Measurements from ENCODE around the gene SNX24. TPM values are rescaled to one million over a fixed set of nuclear protein-coding genes. Genes with fewer than 3 reads are reported as not detected.

SNX24 gene
- total and polyA plus RNA-seq, 2 of the 4 experiments (the other 2 are of a cell fraction) = 13.8 to 15.0 TPM

DNA sequence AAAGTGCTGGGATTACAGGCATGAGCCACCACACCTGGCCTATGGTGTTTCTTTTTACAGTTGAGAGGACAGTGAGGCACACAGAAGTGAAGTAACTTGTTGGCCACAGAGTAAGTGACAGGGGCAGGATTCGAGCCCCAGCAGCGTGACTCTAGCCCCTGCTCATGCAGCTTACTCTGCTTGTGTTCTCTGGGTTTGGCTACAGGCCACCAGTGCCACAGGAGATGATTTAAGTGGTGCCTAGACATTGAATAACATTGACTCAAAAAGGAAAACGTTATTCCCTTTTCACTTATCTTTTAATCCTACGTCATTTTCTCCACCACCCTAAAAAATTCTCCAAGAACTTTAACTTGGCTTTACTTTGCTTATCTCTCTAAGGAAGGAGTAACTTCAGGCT lies 61.4 kb downstream of the SNX24 start:
- ChIA-PET CTCF (no interaction called here), POLR2A (ENCODE audit: unreplicated experiment) (no interaction called here)
- H2AFZ ChIP-seq (replicated peaks; ENCODE audit: low read length, poor library complexity) = no peak overlapping the region
- H3K4ac ChIP-seq (ENCODE audit: low read depth, low read length) = no peak overlapping the region
- H3K36me3 ChIP-seq (ENCODE audit: control insufficient read depth, insufficient read depth, low read length) = no peaks in the 10 kb centered on the region
- no peak overlapping the region for H3K56ac ChIP-seq (ENCODE audit: extremely low read depth, insufficient read depth, low read length)
- H2AK5ac ChIP-seq (ENCODE audit: low read depth, low read length) = peak overlapping the region; percentile 39; the same call in 1 of the 2 replicates
- H3K23ac ChIP-seq (ENCODE audit: low read depth, low read length) = no peak overlapping the region
- no peak overlapping the region for H2BK5ac ChIP-seq (ENCODE audit: low read depth, low read length, poor library complexity, severe bottlenecking)
- H3K4me1 ChIP-seq (ENCODE audit: control insufficient read depth, insufficient read depth, low read length) = peaks cover 2% of the 10 kb centered on the region; the same call in 1 of the 2 replicates
- BruUV-seq (replicated peaks) = no TSS peak
- H2BK120ac ChIP-seq (ENCODE audit: low read depth, low read length) = no peak overlapping the region
- H4K91ac ChIP-seq (ENCODE audit: insufficient read depth, low read depth, low read length) = no peak overlapping the region
- H2BK20ac ChIP-seq (ENCODE audit: low read depth, low read length) = no peak overlapping the region
- H4K20me1 ChIP-seq (ENCODE audit: insufficient read depth, low read length) = peaks cover 18% of the 10 kb centered on the region; the same call in 1 of the 2 replicates
- no peak overlapping the region for H2BK15ac ChIP-seq (ENCODE audit: low read depth, low read length)
- H3K18ac ChIP-seq (ENCODE audit: low read depth, low read length) = no peak overlapping the region
- DNase-seq = peak; percentile 22
- H3K4me3 ChIP-seq (ENCODE audit: insufficient read depth, low read depth, low read length) = no peak overlapping the region
- H3K9ac ChIP-seq (ENCODE audit: low read depth, low read length) = no peak overlapping the region
- H3K9me3 ChIP-seq (ENCODE audit: control insufficient read depth, insufficient read depth, low read length) = no peaks in the 10 kb centered on the region
- H3K27ac ChIP-seq (ENCODE audit: insufficient read depth, low read length) = no peak overlapping the region
- no peak overlapping the region for H2AK9ac ChIP-seq (replicated peaks; ENCODE audit: low read depth, low read length, poor library complexity)
- H3K9me1 ChIP-seq (ENCODE audit: insufficient read depth, low read length) = peaks cover 14% of the 10 kb centered on the region; the same call in 1 of the 2 replicates
- dilution Hi-C loops (cut with HindIII; ENCODE audit: low sequenced_read_pairs, unreplicated experiment) = no loop called here
- no peak overlapping the region for H4K8ac ChIP-seq (ENCODE audit: low read depth in 2 of 2, low read length in 2 of 2)
- H3K14ac ChIP-seq (replicated peaks; ENCODE audit: low read depth, low read length) = no peak overlapping the region
- no peak overlapping the region for H4K5ac ChIP-seq (ENCODE audit: low read depth, low read length)
- intact Hi-C loops (cut with micrococcal nuclease) = no loop called here
- ATAC-seq (ENCODE audit: low read depth) = no peak
- TF ChIP-seq RCOR1 (IDR thresholded peaks at IDR 0.05; ENCODE audit: insufficient replicate concordance, low read length) (no peak), BHLHE40 (IDR thresholded peaks at IDR 0.05; ENCODE audit: low read depth, low read length) (no peak), NFE2L2 (IDR thresholded peaks at IDR 0.05; ENCODE audit: low read depth, low read length) (no peak), POLR2A (IDR thresholded peaks at IDR 0.05; ENCODE audit: low read depth, low read length) (no peak), SMC3 (IDR thresholded peaks at IDR 0.05; ENCODE audit: low read depth, low read length) (no peak), FOS (IDR thresholded peaks at IDR 0.05; ENCODE audit: low read depth, low read length) (no peak), USF2 (IDR thresholded peaks at IDR 0.05; ENCODE audit: low read depth, low read length) (no peak), MAFK (IDR thresholded peaks at IDR 0.05; ENCODE audit: low read depth, low read length) (no peak), RFX5 (IDR thresholded peaks at IDR 0.05; ENCODE audit: low read depth, low read length) (no peak), MAZ (IDR thresholded peaks at IDR 0.05; ENCODE audit: borderline replicate concordance, low read depth, low read length) (no peak), RAD21 (IDR thresholded peaks at IDR 0.05; ENCODE audit: low read length) (no peak), MXI1 (IDR thresholded peaks at IDR 0.05; ENCODE audit: borderline replicate concordance, low read depth, low read length) (no peak), CHD1 (IDR thresholded peaks at IDR 0.05; ENCODE audit: low read depth, low read length) (no peak), CEBPB (IDR thresholded peaks at IDR 0.05; ENCODE audit: low read depth, low read length) (no peak)
- TF ChIP-seq, protein P1, sequence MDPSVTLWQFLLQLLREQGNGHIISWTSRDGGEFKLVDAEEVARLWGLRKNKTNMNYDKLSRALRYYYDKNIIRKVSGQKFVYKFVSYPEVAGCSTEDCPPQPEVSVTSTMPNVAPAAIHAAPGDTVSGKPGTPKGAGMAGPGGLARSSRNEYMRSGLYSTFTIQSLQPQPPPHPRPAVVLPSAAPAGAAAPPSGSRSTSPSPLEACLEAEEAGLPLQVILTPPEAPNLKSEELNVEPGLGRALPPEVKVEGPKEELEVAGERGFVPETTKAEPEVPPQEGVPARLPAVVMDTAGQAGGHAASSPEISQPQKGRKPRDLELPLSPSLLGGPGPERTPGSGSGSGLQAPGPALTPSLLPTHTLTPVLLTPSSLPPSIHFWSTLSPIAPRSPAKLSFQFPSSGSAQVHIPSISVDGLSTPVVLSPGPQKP (IDR thresholded peaks at IDR 0.05; ENCODE audit: borderline replicate concordance, low read depth, low read length) = no peak
- TF ChIP-seq, protein P2, sequence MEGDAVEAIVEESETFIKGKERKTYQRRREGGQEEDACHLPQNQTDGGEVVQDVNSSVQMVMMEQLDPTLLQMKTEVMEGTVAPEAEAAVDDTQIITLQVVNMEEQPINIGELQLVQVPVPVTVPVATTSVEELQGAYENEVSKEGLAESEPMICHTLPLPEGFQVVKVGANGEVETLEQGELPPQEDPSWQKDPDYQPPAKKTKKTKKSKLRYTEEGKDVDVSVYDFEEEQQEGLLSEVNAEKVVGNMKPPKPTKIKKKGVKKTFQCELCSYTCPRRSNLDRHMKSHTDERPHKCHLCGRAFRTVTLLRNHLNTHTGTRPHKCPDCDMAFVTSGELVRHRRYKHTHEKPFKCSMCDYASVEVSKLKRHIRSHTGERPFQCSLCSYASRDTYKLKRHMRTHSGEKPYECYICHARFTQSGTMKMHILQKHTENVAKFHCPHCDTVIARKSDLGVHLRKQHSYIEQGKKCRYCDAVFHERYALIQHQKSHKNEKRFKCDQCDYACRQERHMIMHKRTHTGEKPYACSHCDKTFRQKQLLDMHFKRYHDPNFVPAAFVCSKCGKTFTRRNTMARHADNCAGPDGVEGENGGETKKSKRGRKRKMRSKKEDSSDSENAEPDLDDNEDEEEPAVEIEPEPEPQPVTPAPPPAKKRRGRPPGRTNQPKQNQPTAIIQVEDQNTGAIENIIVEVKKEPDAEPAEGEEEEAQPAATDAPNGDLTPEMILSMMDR (conservative IDR thresholded peaks at IDR 0.05; ENCODE audit: low read depth, low read length) = no peak
- H3K27me3 ChIP-seq (ENCODE audit: control insufficient read depth, insufficient read depth, low read length) = no peaks in the 10 kb centered on the region
- no peak overlapping the region for H3K4me2 ChIP-seq (ENCODE audit: low read depth, low read length)
- WGBS, 2 experiments (ENCODE audit: extremely low coverage in 2 of 2, insufficient read length in 1 of 2) = 67 to 100% methylated on average over 1 to 2 of the region's 4 CpGs
- H3K79me1 ChIP-seq (ENCODE audit: low read depth in 1 of 2, low read length in 2 of 2) = peaks cover 13 to 21% of the 10 kb centered on the region in 2 experiments; a peak in 3 of 4 replicates
- in situ Hi-C loops (cut with MboI; ENCODE audit: low sequenced_read_pairs) = no loop called here
